Lower leg skin (tissue), 4 donors: Measurements from ENCODE around the gene WDR1. TPM values are rescaled to one million over a fixed set of nuclear protein-coding genes. Genes with fewer than 3 reads are reported as not detected.

Experiments used
- DNase-seq, 2 donors: peaks; one replicate each; pipeline ENCODE4 v3.0.0-alpha.2; 2019; ENCODE audit warnings: low spot score in 2 of 2
- H3K4me3 ChIP-seq: fragments of 200-600 bp; sonication (generic); 2 replicates; pipeline ENCODE4 v1.5.1; 2017; ENCODE audit warnings: mild to moderate bottlenecking, low read depth; ENCODE audit not compliant: poor library complexity, severe bottlenecking
- POLR2A ChIP-seq, 2 donors: fragments of 450-650 bp; IDR thresholded peaks; one replicate each; pipeline ENCODE4 v1.6.1; 2016 to 2017; ENCODE audit warnings: antibody characterized with exemption in 2 of 2, mild to moderate bottlenecking in 1 of 2, moderate library complexity in 1 of 2
- WGBS, 2 donors: methylation state at CpG; one replicate each; pipeline ENCODE4 v1.1.5; 2018; 5-methylcytosine and 5-hydroxymethylcytosine counted together
- intact Hi-C: fragments of 100-400 bp; cut with DNase I; formaldehyde crosslinking; loops from one replicate; pipeline ENCODE4 v1.15.0; 2023; ENCODE audit warnings: low total_unique reads
- total RNA-seq, 4 donors: library from RNA; depleted of rRNA; stranded (reverse); fragments of >200 nt; gene quantifications; one replicate each; pipeline ENCODE4 v1.1.0, GENCODE V29; 2016
- TF ChIP-seq, protein P1 (sequence below), 3 donors: fragments of 450-650 bp; IDR thresholded peaks; one replicate each; pipeline ENCODE4 v1.5.1; 2016; ENCODE audit warnings: antibody characterized with exemption in 3 of 3, mild to moderate bottlenecking in 3 of 3, moderate library complexity in 2 of 3

WDR1 gene
- total RNA-seq, 4 donors from 2014 or later: 83.2 to 163 (median 144) TPM

DNA sequence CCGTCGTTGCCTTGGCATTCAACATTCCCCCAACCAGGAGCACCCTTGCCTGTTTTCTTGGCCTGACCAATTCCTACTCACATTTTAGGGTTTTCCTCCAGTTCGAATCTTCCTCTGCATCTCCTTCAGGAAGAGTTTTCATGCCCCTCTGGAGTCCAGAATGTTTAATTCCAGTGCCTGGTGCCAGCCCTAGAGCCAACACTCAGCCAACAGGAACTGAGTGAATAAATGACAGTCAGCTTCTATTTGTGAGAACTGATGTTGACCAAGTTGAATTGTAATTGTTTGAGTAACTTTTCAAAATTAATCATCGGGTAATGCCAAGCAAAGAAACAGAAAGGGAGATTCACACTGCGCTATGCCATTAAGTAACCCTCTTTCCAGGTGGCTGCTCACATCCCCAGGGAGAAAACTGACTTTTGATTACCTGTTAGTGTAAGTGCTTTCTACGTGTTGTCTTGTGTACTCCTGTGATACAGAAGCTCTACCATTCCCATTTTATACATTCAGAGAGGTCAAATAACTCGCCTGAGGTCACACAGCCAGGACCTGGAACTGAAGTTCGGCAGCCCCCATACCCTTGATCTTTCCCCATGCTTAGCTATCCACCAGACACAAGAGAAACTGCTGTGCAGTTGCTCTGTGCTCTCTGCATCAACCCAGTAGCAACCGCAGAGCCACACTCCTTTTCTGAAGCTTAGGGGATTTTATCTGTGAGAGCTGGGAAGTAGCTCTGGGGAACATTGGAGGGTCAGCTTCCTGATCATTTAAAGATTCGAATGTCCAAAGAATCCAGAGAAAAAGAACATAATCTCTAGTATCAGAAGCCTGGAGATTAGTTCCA lies 76.3 kb downstream of the WDR1 start:
- TF ChIP-seq, protein P1, sequence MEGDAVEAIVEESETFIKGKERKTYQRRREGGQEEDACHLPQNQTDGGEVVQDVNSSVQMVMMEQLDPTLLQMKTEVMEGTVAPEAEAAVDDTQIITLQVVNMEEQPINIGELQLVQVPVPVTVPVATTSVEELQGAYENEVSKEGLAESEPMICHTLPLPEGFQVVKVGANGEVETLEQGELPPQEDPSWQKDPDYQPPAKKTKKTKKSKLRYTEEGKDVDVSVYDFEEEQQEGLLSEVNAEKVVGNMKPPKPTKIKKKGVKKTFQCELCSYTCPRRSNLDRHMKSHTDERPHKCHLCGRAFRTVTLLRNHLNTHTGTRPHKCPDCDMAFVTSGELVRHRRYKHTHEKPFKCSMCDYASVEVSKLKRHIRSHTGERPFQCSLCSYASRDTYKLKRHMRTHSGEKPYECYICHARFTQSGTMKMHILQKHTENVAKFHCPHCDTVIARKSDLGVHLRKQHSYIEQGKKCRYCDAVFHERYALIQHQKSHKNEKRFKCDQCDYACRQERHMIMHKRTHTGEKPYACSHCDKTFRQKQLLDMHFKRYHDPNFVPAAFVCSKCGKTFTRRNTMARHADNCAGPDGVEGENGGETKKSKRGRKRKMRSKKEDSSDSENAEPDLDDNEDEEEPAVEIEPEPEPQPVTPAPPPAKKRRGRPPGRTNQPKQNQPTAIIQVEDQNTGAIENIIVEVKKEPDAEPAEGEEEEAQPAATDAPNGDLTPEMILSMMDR (IDR thresholded peaks at IDR 0.05): no peak
- no peak for TF ChIP-seq POLR2A (IDR thresholded peaks at IDR 0.05)
- 85 to 86% methylated on average over 10 of the region's 10 CpGs for WGBS, 2 donors
- intact Hi-C loops: no loop called here
- DNase-seq: peak in 1 of 2 donors; percentile 4
- no peak overlapping the region for H3K4me3 ChIP-seq

DNA sequence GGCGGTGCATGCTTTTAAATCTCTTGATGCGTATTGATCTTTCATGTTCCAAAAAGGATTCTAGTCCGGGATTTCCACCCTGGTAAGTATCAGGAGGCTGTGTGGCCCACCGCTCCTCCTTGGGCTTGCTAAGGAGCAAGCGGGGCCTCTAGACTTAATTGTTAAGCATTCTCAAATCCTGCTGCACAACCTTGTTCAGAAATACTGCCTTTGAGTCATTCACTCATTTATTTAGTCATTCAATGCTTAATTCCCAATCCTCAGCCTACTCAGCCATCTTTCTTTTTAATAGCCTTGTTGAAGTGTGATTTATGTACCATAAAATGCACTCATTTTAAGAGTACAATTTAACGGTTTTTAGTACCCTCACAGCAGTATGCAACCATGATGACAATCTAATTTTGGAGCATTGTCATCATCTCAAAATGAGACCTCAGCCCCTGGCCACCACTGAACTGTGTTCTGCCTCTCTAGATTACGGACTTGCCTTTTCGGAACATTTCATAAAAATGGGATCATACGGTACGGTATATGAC lies 79.7 kb downstream of the WDR1 start:
- intact Hi-C loops: no loop called here
- TF ChIP-seq, protein P1 (IDR thresholded peaks at IDR 0.05): no peak
- no peak for TF ChIP-seq POLR2A (IDR thresholded peaks at IDR 0.05)
- peak in 1 of 2 donors; percentile 21 for DNase-seq
- WGBS, 2 donors: 84% methylated on average over 10 of the region's 10 CpGs
- no peak overlapping the region for H3K4me3 ChIP-seq

DNA sequence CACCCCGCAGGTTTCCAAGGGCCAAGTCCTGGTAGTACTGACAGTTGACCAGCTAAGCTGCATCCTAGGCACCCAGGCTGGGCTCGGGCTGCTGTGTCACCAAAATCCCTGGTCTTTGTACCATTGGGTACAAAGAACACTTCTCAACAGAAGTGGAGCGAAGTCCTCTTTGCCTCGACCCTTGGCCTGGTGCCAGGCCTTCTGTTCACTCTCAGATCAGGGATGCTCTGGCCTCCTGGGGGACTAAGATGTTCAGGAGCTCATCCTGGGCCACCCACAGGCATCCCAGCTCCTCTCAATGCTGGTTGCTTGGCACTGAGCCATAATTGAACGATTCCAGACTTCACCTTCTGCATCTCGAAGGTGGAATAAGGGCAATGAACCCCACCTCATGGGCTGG lies 81.5 kb downstream of the WDR1 start:
- DNase-seq: peak in 1 of 2 donors; percentile 78
- H3K4me3 ChIP-seq: no peak overlapping the region
- WGBS, 2 donors: 73 to 74% methylated on average over 6 of the region's 6 CpGs
- TF ChIP-seq POLR2A (IDR thresholded peaks at IDR 0.05): no peak
- TF ChIP-seq, protein P1 (IDR thresholded peaks at IDR 0.05): no peak
- intact Hi-C loops: no loop called here

DNA sequence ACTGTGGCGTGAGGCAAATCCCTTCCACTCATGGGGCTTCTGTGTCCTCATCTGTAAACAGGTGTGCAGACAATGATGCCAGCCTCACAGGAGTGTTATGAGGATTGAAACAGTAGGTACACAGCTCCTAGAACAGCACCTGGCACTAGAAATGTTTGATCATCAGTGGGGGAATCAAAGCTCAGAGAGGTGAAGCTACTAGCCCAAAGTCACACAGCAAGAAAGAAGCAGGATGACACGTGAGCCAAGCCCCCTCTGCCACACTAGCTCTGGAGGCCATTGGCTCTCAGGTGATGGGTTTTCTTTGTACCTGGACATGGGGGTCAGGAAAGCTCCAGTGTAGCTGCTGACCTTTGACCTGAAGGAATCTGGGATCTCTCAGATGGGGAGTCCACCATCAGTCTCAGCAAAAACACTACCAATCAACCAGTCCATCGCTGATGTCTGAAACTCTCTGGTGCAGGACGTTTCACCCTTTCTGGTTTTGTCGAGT lies 81.9 kb downstream of the WDR1 start:
- DNase-seq: peak in 1 of 2 donors; percentile 23
- no peak overlapping the region for H3K4me3 ChIP-seq
- WGBS, 2 donors: 83 to 91% methylated on average over 5 of the region's 5 CpGs
- TF ChIP-seq POLR2A (IDR thresholded peaks at IDR 0.05): no peak
- TF ChIP-seq, protein P1 (IDR thresholded peaks at IDR 0.05): no peak
- intact Hi-C loops: no loop called here

DNA sequence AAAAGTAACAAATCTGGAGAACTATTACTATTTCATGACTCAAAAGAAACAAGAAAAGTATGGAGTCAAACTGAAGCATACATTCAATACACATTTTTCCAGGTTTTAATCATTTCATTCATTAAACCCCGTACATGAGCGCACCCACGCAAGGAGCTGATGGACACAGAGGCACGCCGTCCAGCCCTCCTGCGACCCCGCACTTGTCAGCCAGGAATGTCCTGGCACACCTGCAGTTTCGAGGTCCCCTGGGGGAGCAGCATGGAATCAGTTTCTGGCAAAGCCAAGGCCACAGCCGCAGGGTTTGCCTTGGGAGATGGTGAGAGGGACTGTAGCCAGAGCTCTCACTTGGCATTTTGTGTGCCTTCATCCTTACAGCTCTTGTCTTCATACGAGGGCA lies 82.5 kb downstream of the WDR1 start:
- WGBS, 2 donors: 55 to 62% methylated on average over 10 of the region's 10 CpGs
- peak in 1 of 2 donors; percentile 54 for DNase-seq
- intact Hi-C loops: no loop called here
- TF ChIP-seq, protein P1 (IDR thresholded peaks at IDR 0.05): no peak
- TF ChIP-seq POLR2A (IDR thresholded peaks at IDR 0.05): no peak
- no peak overlapping the region for H3K4me3 ChIP-seq
